Esophagus muscularis mucosa (tissue), 4 donors: ENCODE results near the gene BPIFB2. TPM values are rescaled to one million over a fixed set of nuclear protein-coding genes. Genes with fewer than 3 reads are reported as not detected.

Source experiments
- DNase-seq: peaks from one replicate; pipeline ENCODE4 v3.0.0-alpha.2; 2017; ENCODE audit errors: extremely low spot score
- H3K27ac ChIP-seq, 4 donors: fragments of 200-600 bp; sonication (generic); replicated peaks in 1 of 4; 1 replicate in 3 of 4; 2 replicates in 1 of 4; pipeline ENCODE4 v1.5.1; 2016 to 2019; ENCODE audit warnings: mild to moderate bottlenecking in 1 of 4
- H3K27me3 ChIP-seq, 4 donors: fragments of 200-600 bp; sonication (generic); one replicate each; pipeline versions ENCODE4 v1.5.1 to v1.6.0; 2016 to 2019
- H3K36me3 ChIP-seq, 4 donors: fragments of 200-600 bp; sonication (generic); one replicate each; pipeline ENCODE4 v1.5.1; 2016 to 2019
- H3K4me1 ChIP-seq, 4 donors: fragments of 200-600 bp; sonication (generic); one replicate each; pipeline ENCODE4 v1.5.1; 2016 to 2019
- H3K4me3 ChIP-seq, 4 donors: fragments of 200-600 bp; sonication (generic); 1 replicate in 2 of 4; 2 replicates in 2 of 4; pipeline ENCODE4 v1.5.1; 2016 to 2019; ENCODE audit warnings: mild to moderate bottlenecking in 4 of 4, moderate library complexity in 1 of 4
- H3K9me3 ChIP-seq, 4 donors: fragments of 200-600 bp; sonication (generic); 1 replicate in 3 of 4; 2 replicates in 1 of 4; pipeline ENCODE4 v1.5.1; 2016 to 2019
- EP300 ChIP-seq: sonication (generic); formaldehyde crosslinking; IDR thresholded peaks from one replicate; pipeline ENCODE4 v1.6.1; 2017; ENCODE audit warnings: antibody characterized with exemption
- POLR2A ChIP-seq: fragments of 450-650 bp; IDR thresholded peaks from one replicate; pipeline ENCODE4 v1.6.1; 2017; ENCODE audit warnings: antibody characterized with exemption, moderate library complexity, mild to moderate bottlenecking, low read depth
- POLR2AphosphoS5 ChIP-seq, 2 donors: sonication (generic); formaldehyde crosslinking; IDR thresholded peaks; one replicate each; pipeline ENCODE4 v1.6.1; 2017; ENCODE audit warnings: antibody characterized with exemption in 2 of 2
- WGBS: methylation state at CpG from one replicate; pipeline ENCODE4 v1.1.5; 2018; 5-methylcytosine and 5-hydroxymethylcytosine counted together
- intact Hi-C: fragments of 100-400 bp; cut with DNase I; formaldehyde crosslinking; loops from one replicate; pipeline ENCODE4 v1.15.1; 2023
- total RNA-seq, 4 donors: library from RNA; depleted of rRNA; stranded (reverse); fragments of >200 nt; gene quantifications; one replicate each; pipeline versions ENCODE4 v1.1.0 to v1.2.1, GENCODE V29; 2016
- TF ChIP-seq, protein P1 (sequence below), 3 experiments: fragments of 200-600 bp in 2 of 3; fragments of 450-650 bp in 1 of 3; sonication (generic) in 2 of 3; IDR thresholded peaks; one replicate each; pipeline ENCODE4 v1.5.1; 2017 to 2019; ENCODE audit warnings: antibody characterized with exemption in 3 of 3, mild to moderate bottlenecking in 2 of 3, moderate library complexity in 1 of 3

The BPIFB2 gene
- total RNA-seq, 4 donors from 2014 or later = not detected

GRCh38 chr20:33059136-33059535 lies 51.6 kb downstream of the BPIFB2 start:
- no peaks in the 10 kb centered on the region for H3K36me3 ChIP-seq
- intact Hi-C loops = no loop called here
- peaks cover 0 to 9% (median 0%) of the 10 kb centered on the region in 4 donors for H3K27me3 ChIP-seq
- H3K9me3 ChIP-seq = no peaks in the 10 kb centered on the region
- no peaks in the 10 kb centered on the region for H3K4me1 ChIP-seq
- WGBS = 84% methylated on average over 4 of the region's 7 CpGs
- no peak overlapping the region for H3K4me3 ChIP-seq
- no peak for TF ChIP-seq EP300
- no peak overlapping the region for H3K27ac ChIP-seq
- no peak for DNase-seq

GRCh38 chr20:33059741-33060390 lies 52.4 kb downstream of the BPIFB2 start:
- H3K4me1 ChIP-seq = no peaks in the 10 kb centered on the region
- WGBS = 92% methylated on average over 15 of the region's 22 CpGs

GRCh38 chr20:33061658-33062028 lies 54.1 kb downstream of the BPIFB2 start:
- intact Hi-C loops = no loop called here
- H3K27me3 ChIP-seq = peaks cover 0 to 9% (median 0%) of the 10 kb centered on the region in 4 donors
- no peaks in the 10 kb centered on the region for H3K4me1 ChIP-seq
- H3K4me3 ChIP-seq = no peak overlapping the region
- H3K36me3 ChIP-seq = no peaks in the 10 kb centered on the region
- no peak for DNase-seq
- no peak overlapping the region for H3K27ac ChIP-seq
- 78% methylated on average over 9 of the region's 14 CpGs for WGBS
- H3K9me3 ChIP-seq = no peaks in the 10 kb centered on the region
- no peak for TF ChIP-seq EP300
- no peak for TF ChIP-seq POLR2AphosphoS5 (IDR thresholded peaks at IDR 0.05)
- no peak for TF ChIP-seq POLR2A
- TF ChIP-seq, protein P1, sequence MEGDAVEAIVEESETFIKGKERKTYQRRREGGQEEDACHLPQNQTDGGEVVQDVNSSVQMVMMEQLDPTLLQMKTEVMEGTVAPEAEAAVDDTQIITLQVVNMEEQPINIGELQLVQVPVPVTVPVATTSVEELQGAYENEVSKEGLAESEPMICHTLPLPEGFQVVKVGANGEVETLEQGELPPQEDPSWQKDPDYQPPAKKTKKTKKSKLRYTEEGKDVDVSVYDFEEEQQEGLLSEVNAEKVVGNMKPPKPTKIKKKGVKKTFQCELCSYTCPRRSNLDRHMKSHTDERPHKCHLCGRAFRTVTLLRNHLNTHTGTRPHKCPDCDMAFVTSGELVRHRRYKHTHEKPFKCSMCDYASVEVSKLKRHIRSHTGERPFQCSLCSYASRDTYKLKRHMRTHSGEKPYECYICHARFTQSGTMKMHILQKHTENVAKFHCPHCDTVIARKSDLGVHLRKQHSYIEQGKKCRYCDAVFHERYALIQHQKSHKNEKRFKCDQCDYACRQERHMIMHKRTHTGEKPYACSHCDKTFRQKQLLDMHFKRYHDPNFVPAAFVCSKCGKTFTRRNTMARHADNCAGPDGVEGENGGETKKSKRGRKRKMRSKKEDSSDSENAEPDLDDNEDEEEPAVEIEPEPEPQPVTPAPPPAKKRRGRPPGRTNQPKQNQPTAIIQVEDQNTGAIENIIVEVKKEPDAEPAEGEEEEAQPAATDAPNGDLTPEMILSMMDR (IDR thresholded peaks at IDR 0.05) = no peak

More at GRCh38 chr20:33059741-33060390, 52.4 kb downstream of the BPIFB2 start:
- Histone ChIP-seq H3K4me3 (no peak overlapping the region), H3K27ac (no peak overlapping the region), H3K36me3 (no peaks in the 10 kb centered on the region), H3K9me3 (no peaks in the 10 kb centered on the region), H3K27me3 (peaks cover 0 to 9% (median 0%) of the 10 kb centered on the region in 4 donors)
- TF ChIP-seq, protein P1 (IDR thresholded peaks at IDR 0.05) = no peak
- TF ChIP-seq EP300 (no peak), POLR2A (no peak), POLR2AphosphoS5 (IDR thresholded peaks at IDR 0.05) (no peak)
- no peak for DNase-seq
- intact Hi-C loops = no loop called here

GRCh38 chr20:33062105-33062824 lies 54.8 kb downstream of the BPIFB2 start:
- no peak for DNase-seq
- TF ChIP-seq, protein P1 (IDR thresholded peaks at IDR 0.05) = no peak
- TF ChIP-seq POLR2A (no peak), EP300 (no peak), POLR2AphosphoS5 (IDR thresholded peaks at IDR 0.05) (no peak)
- H3K36me3 ChIP-seq = no peaks in the 10 kb centered on the region
- peaks cover 0 to 9% (median 0%) of the 10 kb centered on the region in 4 donors for H3K27me3 ChIP-seq
- no peak overlapping the region for H3K4me3 ChIP-seq
- no peak overlapping the region for H3K27ac ChIP-seq
- 57% methylated on average over 9 of the region's 9 CpGs for WGBS
- H3K9me3 ChIP-seq = no peaks in the 10 kb centered on the region
- intact Hi-C loops = no loop called here
- no peaks in the 10 kb centered on the region for H3K4me1 ChIP-seq

DNA sequence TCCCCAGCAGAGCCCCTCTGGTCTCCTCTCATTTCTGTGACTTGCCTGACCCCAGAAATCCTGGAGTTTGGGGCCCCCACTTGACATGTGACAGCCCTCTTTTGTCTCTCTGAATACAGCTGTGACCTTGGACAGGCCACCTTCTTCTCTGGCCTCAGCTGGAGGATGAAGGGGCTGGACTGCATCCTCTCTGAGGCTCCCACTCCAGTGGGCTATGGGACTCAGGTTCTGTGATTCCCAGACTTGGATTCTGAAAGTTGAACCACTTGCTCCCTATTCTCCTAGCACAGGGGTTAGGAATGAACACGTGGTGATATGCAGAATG lies 55.3 kb downstream of the BPIFB2 start:
- no peak for TF ChIP-seq POLR2A
- no peak for TF ChIP-seq EP300
- TF ChIP-seq POLR2AphosphoS5 (IDR thresholded peaks at IDR 0.05) = no peak
- TF ChIP-seq, protein P1 (IDR thresholded peaks at IDR 0.05) = no peak

More for the DNA sequence above, 55.3 kb downstream of the BPIFB2 start:
- 70% methylated on average over 1 of the region's 1 CpG for WGBS
- H3K4me3 ChIP-seq = no peak overlapping the region
- no peaks in the 10 kb centered on the region for H3K9me3 ChIP-seq
- intact Hi-C loops = no loop called here
- DNase-seq = no peak
- no peak overlapping the region for H3K27ac ChIP-seq
- H3K4me1 ChIP-seq = no peaks in the 10 kb centered on the region
- peaks cover 0 to 9% (median 0%) of the 10 kb centered on the region in 4 donors for H3K27me3 ChIP-seq
- H3K36me3 ChIP-seq = no peaks in the 10 kb centered on the region
